ENCODE measurements around the gene TMEM14B.

DNA sequence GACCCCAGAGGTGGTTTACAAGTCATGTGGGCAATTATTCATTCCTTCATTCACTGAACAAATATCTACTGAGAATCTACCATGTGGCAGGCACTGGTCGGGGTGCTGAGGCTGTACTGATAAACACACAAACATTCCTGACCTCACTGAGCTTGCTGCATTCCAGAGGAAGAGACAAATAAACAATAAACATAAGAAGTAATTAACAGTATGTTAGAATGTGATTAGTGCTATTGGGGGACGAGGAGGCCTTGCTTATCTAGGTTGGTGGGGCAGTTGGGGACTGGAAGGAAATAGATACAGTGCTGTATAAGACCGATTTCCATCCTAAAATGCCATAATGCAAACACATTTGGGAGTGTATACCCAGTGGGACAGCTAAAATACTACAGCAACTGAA, 46.6 kb downstream of the TMEM14B start:
- TF ChIP-seq, protein P1, sequence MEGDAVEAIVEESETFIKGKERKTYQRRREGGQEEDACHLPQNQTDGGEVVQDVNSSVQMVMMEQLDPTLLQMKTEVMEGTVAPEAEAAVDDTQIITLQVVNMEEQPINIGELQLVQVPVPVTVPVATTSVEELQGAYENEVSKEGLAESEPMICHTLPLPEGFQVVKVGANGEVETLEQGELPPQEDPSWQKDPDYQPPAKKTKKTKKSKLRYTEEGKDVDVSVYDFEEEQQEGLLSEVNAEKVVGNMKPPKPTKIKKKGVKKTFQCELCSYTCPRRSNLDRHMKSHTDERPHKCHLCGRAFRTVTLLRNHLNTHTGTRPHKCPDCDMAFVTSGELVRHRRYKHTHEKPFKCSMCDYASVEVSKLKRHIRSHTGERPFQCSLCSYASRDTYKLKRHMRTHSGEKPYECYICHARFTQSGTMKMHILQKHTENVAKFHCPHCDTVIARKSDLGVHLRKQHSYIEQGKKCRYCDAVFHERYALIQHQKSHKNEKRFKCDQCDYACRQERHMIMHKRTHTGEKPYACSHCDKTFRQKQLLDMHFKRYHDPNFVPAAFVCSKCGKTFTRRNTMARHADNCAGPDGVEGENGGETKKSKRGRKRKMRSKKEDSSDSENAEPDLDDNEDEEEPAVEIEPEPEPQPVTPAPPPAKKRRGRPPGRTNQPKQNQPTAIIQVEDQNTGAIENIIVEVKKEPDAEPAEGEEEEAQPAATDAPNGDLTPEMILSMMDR (IDR thresholded peaks at IDR 0.05; ENCODE audit: low read depth, low read length): no peak
- TF ChIP-seq POLR2A (IDR thresholded peaks at IDR 0.05; ENCODE audit: extremely low read depth, insufficient read length): no peak

Measured in NB4 (cell line).